Naive thymus-derived CD4-positive, alpha-beta T cell (primary cell): ENCODE data around the gene GKN2. TPM values are rescaled to one million over a fixed set of nuclear protein-coding genes. Genes with fewer than 3 reads are reported as not detected.

ENCODE experiments used
- ATAC-seq: fragments of 150-1000 bp; cut with Tn5 transposase; 2 replicates; pipeline ENCODE4 v1.10.0; 2021; ENCODE audit warnings: mild to moderate bottlenecking, moderate library complexity
- CTCF ChIA-PET: fragments of 350-600 bp; sonication (Branson Sonifier 250); formaldehyde crosslinking; loops from one replicate; lab custom pipeline; 2021; ENCODE audit warnings: antibody characterized with exemption; lab: Charles Lee
- POLR2A ChIA-PET: fragments of 350-600 bp; sonication (Branson Sonifier 250); formaldehyde crosslinking; loops from one replicate; lab custom pipeline; 2021; ENCODE audit warnings: antibody characterized with exemption, inconsistent platforms; lab: Charles Lee
- DNase-seq, 9 donors: peaks; one replicate each; pipeline versions ENCODE4 v3.0.0 to v3.0.0-alpha.2; 2020 to 2022; ENCODE audit warnings: mixed read lengths in 1 of 9
- H3K27ac ChIP-seq: one replicate; pipeline ENCODE4 v1.7.0; 2013; ENCODE audit warnings: mild to moderate bottlenecking, low read depth, low read length, moderate library complexity
- H3K27me3 ChIP-seq, 2 donors: one replicate each; pipeline ENCODE4 v1.7.0; 2013; ENCODE audit warnings: low read length in 2 of 2, mild to moderate bottlenecking in 2 of 2, moderate library complexity in 2 of 2; ENCODE audit not compliant: control insufficient read depth in 2 of 2, insufficient read depth in 2 of 2
- H3K36me3 ChIP-seq, 3 experiments: 1 replicate in 2 of 3; 2 replicates in 1 of 3; pipeline ENCODE4 v1.7.0; 2013; ENCODE audit warnings: low read length in 3 of 3, mild to moderate bottlenecking in 3 of 3, moderate library complexity in 1 of 3; ENCODE audit not compliant: insufficient read depth in 3 of 3, control insufficient read depth in 2 of 3
- H3K4me1 ChIP-seq, 2 donors: one replicate each; pipeline ENCODE4 v1.7.0; 2013; ENCODE audit warnings: low read length in 2 of 2, mild to moderate bottlenecking in 2 of 2, moderate library complexity in 1 of 2; ENCODE audit not compliant: control insufficient read depth in 2 of 2, insufficient read depth in 2 of 2
- H3K4me3 ChIP-seq: 2 replicates; pipeline ENCODE4 v1.7.0; 2013; ENCODE audit warnings: mild to moderate bottlenecking, low read length
- H3K9me3 ChIP-seq, 3 experiments: 1 replicate in 2 of 3; 2 replicates in 1 of 3; pipeline ENCODE4 v1.7.0; 2013; ENCODE audit warnings: low read length in 3 of 3; ENCODE audit not compliant: control insufficient read depth in 2 of 3
- H3K27ac Mint-ChIP-seq, 9 donors: one replicate each; pipeline ENCODE4 v1.8.0; 2020 to 2022; ENCODE audit warnings: mixed read lengths in 9 of 9, mild to moderate bottlenecking in 8 of 9, moderate library complexity in 5 of 9, inconsistent platforms in 2 of 9
- H3K27me3 Mint-ChIP-seq, 5 donors: one replicate each; pipeline ENCODE4 v1.8.0; 2021 to 2022; ENCODE audit warnings: mixed read lengths in 5 of 5, mild to moderate bottlenecking in 1 of 5
- H3K36me3 Mint-ChIP-seq, 5 donors: one replicate each; pipeline ENCODE4 v1.8.0; 2020 to 2022; ENCODE audit warnings: mixed read lengths in 5 of 5, mild to moderate bottlenecking in 3 of 5, inconsistent platforms in 1 of 5
- H3K4me1 Mint-ChIP-seq, 7 donors: one replicate each; pipeline ENCODE4 v1.8.0; 2020 to 2022; ENCODE audit warnings: mixed read lengths in 7 of 7, mild to moderate bottlenecking in 3 of 7, inconsistent platforms in 1 of 7
- H3K4me3 Mint-ChIP-seq, 10 donors: one replicate each; pipeline ENCODE4 v1.8.0; 2020 to 2022; ENCODE audit warnings: mild to moderate bottlenecking in 10 of 10, mixed read lengths in 10 of 10, moderate library complexity in 6 of 10, inconsistent platforms in 2 of 10
- H3K9me3 Mint-ChIP-seq, 11 donors: one replicate each; pipeline ENCODE4 v1.8.0; 2020 to 2022; ENCODE audit warnings: mixed read lengths in 11 of 11, mild to moderate bottlenecking in 4 of 11, inconsistent platforms in 1 of 11, moderate library complexity in 1 of 11
- intact Hi-C, 2 donors: fragments of 100-400 bp; cut with micrococcal nuclease; formaldehyde crosslinking; loops; one replicate each; pipeline ENCODE4 v1.15.1; 2023
- polyA plus RNA-seq, 2 donors: library from polyadenylated mRNA; unstranded; fragments of 300-500 nt; fragmentation: Illumina TruSeq; gene quantifications; one replicate each; pipeline ENCODE4 v1.2.3, GENCODE V29; 2021
- total RNA-seq, 6 experiments: library from RNA in 5 of 6; stranded (reverse) in 5 of 6; gene quantifications; 1 replicate in 5 of 6; 2 replicates in 1 of 6; pipeline ENCODE4 v1.2.3 and lab custom pipeline; 2021 to 2026

GKN2 gene
- total and polyA plus RNA-seq, 7 experiments from 2014 or later = not detected

GRCh38 chr2:68946117-68946516 is 6.6 kb downstream of the GKN2 start:
- POLR2A ChIA-PET = no interaction called here

DNA sequence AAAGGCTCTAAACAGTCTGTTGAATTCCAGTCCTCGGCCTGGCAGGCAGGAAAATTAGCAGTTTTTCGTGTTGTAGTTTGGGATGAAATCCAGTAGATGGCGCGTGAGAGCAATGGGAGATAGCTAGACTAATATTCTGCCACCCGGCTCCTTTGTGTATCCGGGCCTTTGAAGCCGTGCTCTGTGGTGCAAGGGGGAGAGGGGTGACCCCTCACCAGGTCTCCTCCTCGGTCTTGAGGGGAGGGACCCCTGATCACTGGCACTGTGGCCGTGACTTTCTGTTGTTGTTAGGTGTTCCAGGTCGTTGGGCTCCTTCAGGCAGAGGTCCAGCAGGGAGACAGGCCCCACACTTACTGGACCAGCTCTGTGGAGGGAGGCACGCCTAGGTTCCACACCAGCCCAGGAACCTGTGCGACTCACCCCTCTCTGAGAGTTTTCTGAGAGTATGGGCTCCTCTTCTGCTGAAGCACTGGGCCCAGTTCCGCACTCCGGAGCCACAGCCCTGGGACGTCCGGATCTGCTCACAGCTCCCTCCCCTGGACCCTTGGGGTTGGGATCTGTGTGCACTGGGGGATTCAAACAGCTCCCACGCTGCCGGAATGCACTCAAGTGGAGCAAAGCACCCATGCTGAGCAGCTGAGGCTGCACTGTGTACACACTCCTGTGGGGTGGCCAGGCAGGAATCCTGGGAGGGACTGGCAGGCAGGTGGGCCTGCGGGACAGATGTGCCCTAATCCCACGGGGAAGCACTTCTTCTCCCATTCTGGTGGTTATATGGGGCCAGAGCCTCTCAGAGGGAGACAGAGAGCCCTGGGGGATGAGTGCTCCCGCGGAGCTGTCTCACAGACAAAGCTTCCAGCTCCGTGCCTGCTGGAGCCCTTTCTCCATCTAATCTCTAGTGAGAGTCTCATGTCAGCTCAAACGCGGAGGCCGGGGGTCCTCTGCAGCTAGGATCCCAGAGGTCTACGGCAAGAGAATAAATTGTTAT is 8.8 kb downstream of the GKN2 start:
- H3K27ac Mint-ChIP-seq = peak overlapping the region in 1 of 9 donors; percentile 69
- intact Hi-C loops = loop anchor here (1.0 to 5.0 kb wide), 2 partner anchors 68 to 363 kb away; partner anchors contain the start of gene ANTXR1 (in 1 of the 2)
- CTCF ChIA-PET = interaction anchor here (0.6 to 2.3 kb wide), 10 partner anchors 8 to 1854 kb away, joined by 3 to 9 read pairs (median 4); partner anchors contain the start of gene GKN2
- Histone ChIP-seq H3K4me3 (no peak overlapping the region), H3K27ac (no peak overlapping the region), H3K27me3 (peaks cover 0 to 4% of the 10 kb centered on the region in 2 donors), H3K36me3 (no peaks in the 10 kb centered on the region), H3K4me1 (no peaks in the 10 kb centered on the region), H3K9me3 (no peaks in the 10 kb centered on the region)
- H3K27me3 Mint-ChIP-seq = peaks cover 14 to 67% (median 33%) of the 10 kb centered on the region in 5 donors
- no peak overlapping the region for H3K4me3 Mint-ChIP-seq
- H3K4me1 Mint-ChIP-seq = peaks cover 0 to 4% (median 0%) of the 10 kb centered on the region in 7 donors
- peaks cover 0 to 6% (median 2%) of the 10 kb centered on the region in 11 donors for H3K9me3 Mint-ChIP-seq
- no peaks in the 10 kb centered on the region for H3K36me3 Mint-ChIP-seq
- POLR2A ChIA-PET = no interaction called here
- DNase-seq = peak; percentile 23 to 62 (median 49)
- ATAC-seq = peak; percentile 74

More at GRCh38 chr2:68946117-68946516, 6.6 kb downstream of the GKN2 start:
- H3K9me3 ChIP-seq = no peaks in the 10 kb centered on the region
- Mint-ChIP-seq H3K9me3 (peaks cover 0 to 5% (median 0%) of the 10 kb centered on the region in 11 donors), H3K4me3 (no peak overlapping the region), H3K4me1 (peaks cover 0 to 4% (median 0%) of the 10 kb centered on the region in 7 donors), H3K27me3 (peaks cover 14 to 57% (median 31%) of the 10 kb centered on the region in 5 donors), H3K27ac (no peak overlapping the region), H3K36me3 (no peaks in the 10 kb centered on the region)
- no peaks in the 10 kb centered on the region for H3K4me1 ChIP-seq
- no peak overlapping the region for H3K4me3 ChIP-seq
- no peak overlapping the region for H3K27ac ChIP-seq
- no peak for DNase-seq
- intact Hi-C loops = no loop called here
- no peaks in the 10 kb centered on the region for H3K36me3 ChIP-seq
- H3K27me3 ChIP-seq = peaks cover 0 to 4% of the 10 kb centered on the region in 2 donors
- CTCF ChIA-PET = interaction anchor here (0.6 kb wide), 1 partner anchor 351 kb away, joined by 3 read pairs; no protein-coding TSS in a partner anchor
- ATAC-seq = no peak

GRCh38 chr2:68942827-68943226 is 9.9 kb downstream of the GKN2 start:
- Mint-ChIP-seq H3K9me3 (peaks cover 0 to 6% (median 3%) of the 10 kb centered on the region in 11 donors), H3K4me1 (peaks cover 0 to 4% (median 0%) of the 10 kb centered on the region in 7 donors), H3K27ac (no peak overlapping the region), H3K4me3 (no peak overlapping the region), H3K36me3 (no peaks in the 10 kb centered on the region), H3K27me3 (peaks cover 14 to 70% (median 33%) of the 10 kb centered on the region in 5 donors)
- Histone ChIP-seq H3K4me3 (no peak overlapping the region), H3K27me3 (peaks cover 0 to 4% of the 10 kb centered on the region in 2 donors), H3K36me3 (no peaks in the 10 kb centered on the region), H3K27ac (no peak overlapping the region), H3K9me3 (no peaks in the 10 kb centered on the region), H3K4me1 (no peaks in the 10 kb centered on the region)
- POLR2A ChIA-PET = no interaction called here
- DNase-seq (no peak), ATAC-seq (no peak)
- CTCF ChIA-PET = interaction anchor here (0.6 to 2.3 kb wide), 6 partner anchors 9 to 1855 kb away, joined by 3 to 9 read pairs (median 4); partner anchors contain the start of gene GKN2
- intact Hi-C loops = loop anchor here (1.0 to 5.0 kb wide), 2 partner anchors 69 to 364 kb away; partner anchors contain the start of gene ANTXR1 (in 1 of the 2)

DNA sequence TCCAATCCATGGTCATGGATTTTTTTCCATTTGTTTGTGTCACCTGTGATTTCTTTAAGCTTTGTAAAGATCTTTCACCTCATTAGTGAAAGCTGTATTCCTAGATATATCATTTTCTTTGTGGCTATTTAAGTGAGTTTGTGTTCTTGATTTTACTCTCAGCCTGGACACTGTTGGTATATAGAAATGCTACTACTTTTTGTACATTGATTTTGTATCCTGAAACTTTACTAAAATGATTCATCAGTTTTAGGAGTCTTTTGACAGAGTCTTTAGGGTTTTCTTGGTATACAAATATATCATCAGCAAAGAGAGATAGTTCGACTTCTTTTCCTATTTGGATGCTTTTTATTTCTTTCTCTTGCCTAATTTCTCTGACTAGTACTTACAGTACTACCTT is 12.3 kb downstream of the GKN2 start:
- peaks cover 0 to 6% (median 0%) of the 10 kb centered on the region in 11 donors for H3K9me3 Mint-ChIP-seq
- H3K27ac Mint-ChIP-seq = no peak overlapping the region
- Histone ChIP-seq H3K4me3 (no peak overlapping the region), H3K27ac (no peak overlapping the region), H3K9me3 (no peaks in the 10 kb centered on the region), H3K4me1 (no peaks in the 10 kb centered on the region), H3K27me3 (peaks cover 0 to 4% of the 10 kb centered on the region in 2 donors), H3K36me3 (no peaks in the 10 kb centered on the region)
- DNase-seq (no peak), ATAC-seq (no peak)
- H3K4me1 Mint-ChIP-seq = peaks cover 0 to 4% (median 0%) of the 10 kb centered on the region in 7 donors
- H3K36me3 Mint-ChIP-seq = no peaks in the 10 kb centered on the region
- ChIA-PET CTCF (interaction anchor here (0.8 kb wide), 1 partner anchor 487 kb away, joined by 3 read pairs; no protein-coding TSS in a partner anchor), POLR2A (no interaction called here)
- intact Hi-C loops = loop anchor here in 1 of 2 donors (5.0 kb wide), 1 partner anchor 72 kb away; the partner anchor contains the start of gene ANTXR1
- peaks cover 20 to 71% (median 25%) of the 10 kb centered on the region in 5 donors for H3K27me3 Mint-ChIP-seq
- H3K4me3 Mint-ChIP-seq = no peak overlapping the region

- Histone ChIP-seq H3K36me3 (no peaks in the 10 kb centered on the region), H3K4me1 (no peaks in the 10 kb centered on the region), H3K4me3 (no peak overlapping the region), H3K27me3 (peaks cover 0 to 4% of the 10 kb centered on the region in 2 donors), H3K27ac (no peak overlapping the region), H3K9me3 (no peaks in the 10 kb centered on the region)
- Mint-ChIP-seq H3K4me1 (peaks cover 0 to 4% (median 0%) of the 10 kb centered on the region in 7 donors), H3K27me3 (peaks cover 20 to 70% (median 25%) of the 10 kb centered on the region in 5 donors), H3K36me3 (no peaks in the 10 kb centered on the region), H3K27ac (no peak overlapping the region), H3K9me3 (peaks cover 0 to 6% (median 0%) of the 10 kb centered on the region in 11 donors), H3K4me3 (no peak overlapping the region)
- CTCF ChIA-PET = interaction anchor here (0.8 kb wide), 1 partner anchor 486 kb away, joined by 3 read pairs; no protein-coding TSS in a partner anchor
- no peak for ATAC-seq
- DNase-seq = no peak
- intact Hi-C loops = loop anchor here in 1 of 2 donors (5.0 kb wide), 1 partner anchor 72 kb away; the partner anchor contains the start of gene ANTXR1
- POLR2A ChIA-PET = no interaction called here
Observed at GRCh38 chr2:68939962-68940361, 12.7 kb downstream of the GKN2 start.

DNA sequence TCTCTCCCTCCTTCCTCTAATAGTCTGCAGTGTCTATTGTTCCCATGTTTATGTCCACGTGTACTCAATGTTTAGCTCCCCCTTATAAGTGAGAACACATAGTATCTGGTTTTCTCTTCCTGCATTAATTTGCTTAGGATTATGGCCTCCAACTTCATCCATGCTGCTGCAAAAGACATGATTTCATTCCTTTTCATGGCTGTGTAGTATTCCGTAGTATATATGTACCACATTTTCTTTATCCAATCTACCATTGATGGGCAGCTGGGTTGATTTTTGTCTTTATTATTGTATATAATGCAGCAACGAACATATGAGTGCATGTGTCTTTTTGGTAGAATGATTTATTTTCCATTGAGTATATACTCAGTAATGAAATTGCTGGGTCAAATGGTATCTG is 13.8 kb downstream of the GKN2 start:
- Histone ChIP-seq H3K4me3 (no peak overlapping the region), H3K27ac (no peak overlapping the region), H3K27me3 (peaks cover 0 to 4% of the 10 kb centered on the region in 2 donors), H3K4me1 (no peaks in the 10 kb centered on the region), H3K36me3 (no peaks in the 10 kb centered on the region), H3K9me3 (no peaks in the 10 kb centered on the region)
- Mint-ChIP-seq H3K4me3 (no peak overlapping the region), H3K27ac (no peak overlapping the region), H3K4me1 (peaks cover 0 to 4% (median 0%) of the 10 kb centered on the region in 7 donors), H3K36me3 (no peaks in the 10 kb centered on the region), H3K27me3 (peaks cover 13 to 67% (median 21%) of the 10 kb centered on the region in 5 donors), H3K9me3 (peaks cover 0 to 6% (median 0%) of the 10 kb centered on the region in 11 donors)
- POLR2A ChIA-PET = no interaction called here
- intact Hi-C loops = no loop called here
- CTCF ChIA-PET = no interaction called here
- ATAC-seq (no peak), DNase-seq (no peak)
